ENCODE measurements around the gene KPNA3.

Gene KPNA3

DNA sequence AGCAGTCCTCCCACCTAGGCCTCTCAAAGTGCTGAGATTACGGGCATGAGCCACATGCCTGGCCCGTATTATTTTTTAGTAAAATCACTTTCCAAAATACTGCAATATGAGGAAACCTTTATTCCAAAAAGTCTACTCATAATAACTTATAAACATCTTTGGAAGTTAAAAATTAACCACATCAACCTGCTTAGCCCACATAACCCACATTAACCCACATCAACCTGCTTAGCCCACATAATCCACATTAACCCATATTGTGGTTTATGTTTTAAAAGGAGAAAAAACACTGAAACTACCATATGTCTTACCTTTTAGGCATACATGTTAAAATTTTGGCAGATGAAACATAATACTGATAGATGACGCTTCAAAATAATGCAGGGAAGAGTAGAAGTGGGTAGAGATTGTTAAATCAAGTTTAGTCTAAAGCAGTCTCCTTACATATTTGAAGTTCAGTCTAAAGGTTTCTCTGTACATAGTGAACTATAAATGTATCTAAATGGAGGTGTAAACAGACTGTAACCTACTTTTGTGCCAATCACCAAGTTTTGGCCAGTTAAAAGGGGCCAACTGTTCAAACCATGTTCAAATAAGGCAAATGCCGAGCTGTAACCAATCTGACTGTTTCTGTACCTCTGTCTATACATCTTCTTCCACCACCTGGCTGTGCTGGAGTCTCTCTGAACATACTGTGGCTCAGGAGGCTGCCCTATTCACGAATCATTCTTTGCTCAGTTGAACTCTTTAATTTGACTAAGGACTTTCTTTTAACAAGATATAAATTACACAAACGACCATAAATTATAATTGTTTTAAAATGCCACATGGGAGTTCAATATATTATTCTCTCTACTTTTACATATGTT is 14.5 kb downstream of the KPNA3 start:
- ATAC-seq: no peak
- TF ChIP-seq OSR1 (CRISPR knock-in tag; IDR thresholded peaks at IDR 0.05) (no peak), ZFP3 (CRISPR knock-in tag; IDR thresholded peaks at IDR 0.05) (no peak), ZNF8 (CRISPR knock-in tag; IDR thresholded peaks at IDR 0.05) (no peak), ZC3H10 (CRISPR knock-in tag; IDR thresholded peaks at IDR 0.05) (no peak), CSDC2 (CRISPR knock-in tag; IDR thresholded peaks at IDR 0.05) (no peak), PPARA (CRISPR knock-in tag; IDR thresholded peaks at IDR 0.05; ENCODE audit: borderline replicate concordance) (no peak), ZNF565 (CRISPR knock-in tag; conservative IDR thresholded peaks at IDR 0.05; ENCODE audit: low read depth) (no peak), TCF4 (CRISPR knock-in tag; IDR thresholded peaks at IDR 0.05; ENCODE audit: borderline replicate concordance) (no peak), ISL1 (CRISPR knock-in tag; IDR thresholded peaks at IDR 0.05) (no peak), ZNF70 (CRISPR knock-in tag; IDR thresholded peaks at IDR 0.05) (no peak), ESRRG (CRISPR knock-in tag; IDR thresholded peaks at IDR 0.05) (no peak), RARB (CRISPR knock-in tag; IDR thresholded peaks at IDR 0.05) (no peak)
- TF ChIP-seq, protein P1, sequence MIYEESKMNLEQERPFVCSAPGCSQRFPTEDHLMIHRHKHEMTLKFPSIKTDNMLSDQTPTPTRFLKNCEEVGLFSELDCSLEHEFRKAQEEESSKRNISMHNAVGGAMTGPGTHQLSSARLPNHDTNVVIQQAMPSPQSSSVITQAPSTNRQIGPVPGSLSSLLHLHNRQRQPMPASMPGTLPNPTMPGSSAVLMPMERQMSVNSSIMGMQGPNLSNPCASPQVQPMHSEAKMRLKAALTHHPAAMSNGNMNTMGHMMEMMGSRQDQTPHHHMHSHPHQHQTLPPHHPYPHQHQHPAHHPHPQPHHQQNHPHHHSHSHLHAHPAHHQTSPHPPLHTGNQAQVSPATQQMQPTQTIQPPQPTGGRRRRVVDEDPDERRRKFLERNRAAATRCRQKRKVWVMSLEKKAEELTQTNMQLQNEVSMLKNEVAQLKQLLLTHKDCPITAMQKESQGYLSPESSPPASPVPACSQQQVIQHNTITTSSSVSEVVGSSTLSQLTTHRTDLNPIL (CRISPR knock-in tag; IDR thresholded peaks at IDR 0.05; ENCODE audit: low read depth): no peak
- TF ChIP-seq, protein P2, sequence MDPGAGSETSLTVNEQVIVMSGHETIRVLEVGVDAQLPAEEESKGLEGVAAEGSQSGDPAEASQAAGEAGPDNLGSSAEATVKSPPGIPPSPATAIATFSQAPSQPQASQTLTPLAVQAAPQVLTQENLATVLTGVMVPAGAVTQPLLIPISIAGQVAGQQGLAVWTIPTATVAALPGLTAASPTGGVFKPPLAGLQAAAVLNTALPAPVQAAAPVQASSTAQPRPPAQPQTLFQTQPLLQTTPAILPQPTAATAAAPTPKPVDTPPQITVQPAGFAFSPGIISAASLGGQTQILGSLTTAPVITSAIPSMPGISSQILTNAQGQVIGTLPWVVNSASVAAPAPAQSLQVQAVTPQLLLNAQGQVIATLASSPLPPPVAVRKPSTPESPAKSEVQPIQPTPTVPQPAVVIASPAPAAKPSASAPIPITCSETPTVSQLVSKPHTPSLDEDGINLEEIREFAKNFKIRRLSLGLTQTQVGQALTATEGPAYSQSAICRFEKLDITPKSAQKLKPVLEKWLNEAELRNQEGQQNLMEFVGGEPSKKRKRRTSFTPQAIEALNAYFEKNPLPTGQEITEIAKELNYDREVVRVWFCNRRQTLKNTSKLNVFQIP (CRISPR knock-in tag; IDR thresholded peaks at IDR 0.05; ENCODE audit: borderline replicate concordance, low read depth): no peak
- TF ChIP-seq, protein P3, sequence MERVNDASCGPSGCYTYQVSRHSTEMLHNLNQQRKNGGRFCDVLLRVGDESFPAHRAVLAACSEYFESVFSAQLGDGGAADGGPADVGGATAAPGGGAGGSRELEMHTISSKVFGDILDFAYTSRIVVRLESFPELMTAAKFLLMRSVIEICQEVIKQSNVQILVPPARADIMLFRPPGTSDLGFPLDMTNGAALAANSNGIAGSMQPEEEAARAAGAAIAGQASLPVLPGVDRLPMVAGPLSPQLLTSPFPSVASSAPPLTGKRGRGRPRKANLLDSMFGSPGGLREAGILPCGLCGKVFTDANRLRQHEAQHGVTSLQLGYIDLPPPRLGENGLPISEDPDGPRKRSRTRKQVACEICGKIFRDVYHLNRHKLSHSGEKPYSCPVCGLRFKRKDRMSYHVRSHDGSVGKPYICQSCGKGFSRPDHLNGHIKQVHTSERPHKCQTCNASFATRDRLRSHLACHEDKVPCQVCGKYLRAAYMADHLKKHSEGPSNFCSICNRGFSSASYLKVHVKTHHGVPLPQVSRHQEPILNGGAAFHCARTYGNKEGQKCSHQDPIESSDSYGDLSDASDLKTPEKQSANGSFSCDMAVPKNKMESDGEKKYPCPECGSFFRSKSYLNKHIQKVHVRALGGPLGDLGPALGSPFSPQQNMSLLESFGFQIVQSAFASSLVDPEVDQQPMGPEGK (CRISPR knock-in tag; IDR thresholded peaks at IDR 0.05; ENCODE audit: borderline replicate concordance): no peak

DNA sequence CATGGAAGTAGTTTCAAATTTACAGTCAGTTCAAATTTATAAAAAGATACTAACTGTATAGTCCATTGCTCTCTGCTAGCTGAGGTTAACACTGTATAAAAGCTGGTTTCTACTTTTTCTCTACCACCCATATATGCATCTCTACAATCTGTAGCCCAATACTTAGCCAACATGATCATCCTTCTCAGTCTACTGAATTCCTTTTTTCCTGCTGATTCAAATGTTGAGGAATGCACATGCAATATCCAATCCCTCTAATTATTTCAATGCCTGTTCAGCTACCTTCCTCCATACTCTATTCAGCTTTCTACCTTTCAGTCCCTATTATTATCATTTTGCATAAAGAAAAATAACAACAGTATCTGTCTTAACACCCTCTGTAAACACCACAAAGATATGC is 15.6 kb downstream of the KPNA3 start:
- TF ChIP-seq PPARA (CRISPR knock-in tag; IDR thresholded peaks at IDR 0.05; ENCODE audit: borderline replicate concordance) (no peak), ZC3H10 (CRISPR knock-in tag; IDR thresholded peaks at IDR 0.05) (no peak), GLIS3 (CRISPR knock-in tag; IDR thresholded peaks at IDR 0.05) (no peak), ISL1 (CRISPR knock-in tag; IDR thresholded peaks at IDR 0.05) (no peak), RARB (CRISPR knock-in tag; IDR thresholded peaks at IDR 0.05) (no peak), OSR1 (CRISPR knock-in tag; IDR thresholded peaks at IDR 0.05) (no peak), ESRRG (CRISPR knock-in tag; IDR thresholded peaks at IDR 0.05) (no peak), ARNTL (CRISPR knock-in tag; IDR thresholded peaks at IDR 0.05; ENCODE audit: borderline replicate concordance, low read depth) (no peak)
- TF ChIP-seq, protein P1 (CRISPR knock-in tag; IDR thresholded peaks at IDR 0.05; ENCODE audit: low read depth): no peak
- TF ChIP-seq, protein P2 (CRISPR knock-in tag; IDR thresholded peaks at IDR 0.05; ENCODE audit: borderline replicate concordance, low read depth): no peak
- peak; percentile 82 for ATAC-seq

- ATAC-seq: no peak
- TF ChIP-seq, protein P3 (CRISPR knock-in tag; IDR thresholded peaks at IDR 0.05; ENCODE audit: borderline replicate concordance): no peak
- TF ChIP-seq ESRRG (CRISPR knock-in tag; IDR thresholded peaks at IDR 0.05): no peak
These were observed 18.0 kb downstream of the KPNA3 start for GRCh38 chr13:49774376-49775005.

Data from SK-N-SH treated with all-trans-retinoic acid at 6 μM for 48 hours (cell line).